GM20431 (cell line): Measurements from ENCODE around the gene ACBD4.

ENCODE experiments used
- in situ Hi-C: fragments of 300-500 bp; cut with MseI, MboI; formaldehyde crosslinking; loops from one replicate; pipeline ENCODE4 v1.15.0; 2020; ENCODE audit warnings: low sequenced_read_pairs; ENCODE audit not compliant: unreplicated experiment

ACBD4 gene

DNA sequence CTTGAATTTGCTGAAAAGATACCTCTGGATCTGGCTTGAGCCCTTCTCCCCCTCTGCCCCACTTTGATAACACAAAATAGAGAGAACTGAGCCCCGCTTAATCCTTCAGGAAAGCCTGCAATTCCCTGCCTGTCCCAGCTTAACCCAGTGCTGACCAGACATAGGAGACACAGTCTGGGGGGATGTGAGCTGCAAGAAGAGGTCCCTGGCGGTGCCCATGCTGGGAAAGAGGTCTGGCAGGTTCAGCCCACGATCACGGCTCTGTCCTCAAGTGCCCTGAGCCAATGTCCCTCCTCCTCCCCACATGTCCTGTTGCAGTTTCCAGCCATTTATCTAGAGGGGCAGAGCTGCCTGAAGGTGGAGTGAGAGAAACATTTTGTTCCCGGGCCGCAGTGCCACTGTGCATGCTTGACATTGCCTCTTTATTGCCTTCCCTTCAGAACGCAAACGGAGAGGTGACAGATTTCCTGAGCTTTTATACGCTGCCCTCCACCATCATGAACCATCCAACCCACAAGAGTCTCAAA is 32.2 kb upstream of the ACBD4 start:
- in situ Hi-C loops = loop anchor here (25.0 kb wide), 1 partner anchor 191 kb away; the partner anchor contains the start of gene GFAP

DNA sequence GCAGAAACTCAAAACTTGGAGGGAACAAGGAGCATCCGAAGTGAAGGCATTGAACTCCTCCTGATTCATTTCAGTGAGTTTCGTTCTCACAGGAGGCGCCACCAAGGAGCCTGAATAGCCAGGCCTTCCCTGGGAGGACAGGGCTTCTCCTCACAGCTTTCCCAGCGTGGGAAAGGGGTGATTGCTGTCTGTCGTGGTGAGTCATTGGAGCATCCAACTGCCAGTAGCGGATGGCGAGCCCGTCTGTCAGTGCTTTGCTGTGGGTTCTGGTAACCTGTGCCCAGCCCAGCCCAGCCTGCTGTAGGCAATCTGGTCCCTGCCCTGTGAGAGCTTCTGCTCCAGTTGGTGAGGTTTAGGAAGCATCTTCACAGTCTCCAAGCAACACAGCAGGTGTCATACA is 31.5 kb upstream of the ACBD4 start:
- in situ Hi-C loops = loop anchor here (25.0 kb wide), 1 partner anchor 192 kb away; the partner anchor contains the start of gene GFAP

DNA sequence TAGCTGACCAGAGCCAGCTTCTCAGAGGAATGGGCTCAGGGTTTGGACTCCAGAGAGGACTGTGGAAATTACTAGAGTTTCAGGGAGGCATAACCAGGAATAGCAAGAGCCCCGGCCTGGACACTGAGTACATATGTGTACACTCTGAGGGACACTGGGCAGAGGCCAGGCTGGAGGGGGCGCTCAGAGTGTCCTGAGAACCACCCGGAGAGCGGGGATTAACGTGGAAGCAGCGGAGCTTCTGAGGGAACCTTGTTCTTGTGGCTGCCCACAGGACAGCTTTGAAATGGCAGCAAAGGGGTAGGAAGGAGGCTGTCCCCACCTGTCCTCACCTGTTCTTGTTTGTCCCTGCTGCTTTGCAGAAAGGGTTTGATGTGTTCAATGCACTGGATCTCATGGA is 31.0 kb upstream of the ACBD4 start:
- in situ Hi-C loops = loop anchor here (25.0 kb wide), 1 partner anchor 192 kb away; the partner anchor contains the start of gene GFAP

DNA sequence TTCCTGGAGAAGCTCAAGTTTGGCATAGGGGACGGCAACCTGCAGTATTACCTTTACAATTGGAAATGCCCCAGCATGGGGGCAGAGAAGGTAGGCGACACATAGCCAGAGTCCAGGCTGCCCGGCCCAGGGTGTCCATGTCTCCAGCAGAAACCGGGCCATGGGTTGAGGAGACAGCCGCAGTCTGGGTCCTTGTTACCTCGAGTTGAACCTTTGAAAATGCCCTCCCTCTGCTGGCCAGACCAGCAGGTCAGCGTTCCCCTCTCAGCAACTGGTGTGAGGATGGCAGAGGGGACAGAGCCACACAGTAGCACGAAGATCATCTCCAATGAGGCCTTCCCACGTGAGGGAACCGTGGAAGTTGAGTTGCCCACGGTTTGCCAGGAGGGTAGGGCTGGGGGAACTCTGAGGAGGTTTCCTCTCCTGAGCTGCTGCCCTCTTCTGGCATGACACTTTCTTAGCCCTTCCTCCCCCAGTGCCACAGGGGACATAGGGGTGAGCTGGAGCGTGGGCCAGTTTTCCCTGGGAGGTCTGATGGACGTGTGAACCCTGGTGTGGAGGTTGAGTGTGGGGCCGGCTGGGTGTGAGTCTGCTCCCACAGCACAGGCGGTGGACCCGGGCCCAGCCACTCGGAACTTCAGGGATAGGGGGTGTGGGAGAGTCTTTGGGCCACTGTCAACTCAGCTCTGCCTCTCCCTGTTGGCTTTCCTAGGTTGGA is 30.4 kb upstream of the ACBD4 start:
- in situ Hi-C loops = loop anchor here (25.0 kb wide), 1 partner anchor 193 kb away; the partner anchor contains the start of gene GFAP

- in situ Hi-C loops = loop anchor here (25.0 kb wide), 1 partner anchor 194 kb away; the partner anchor contains the start of gene GFAP
Observed at GRCh38 chr17:45106096-45106495, 29.4 kb upstream of the ACBD4 start.

DNA sequence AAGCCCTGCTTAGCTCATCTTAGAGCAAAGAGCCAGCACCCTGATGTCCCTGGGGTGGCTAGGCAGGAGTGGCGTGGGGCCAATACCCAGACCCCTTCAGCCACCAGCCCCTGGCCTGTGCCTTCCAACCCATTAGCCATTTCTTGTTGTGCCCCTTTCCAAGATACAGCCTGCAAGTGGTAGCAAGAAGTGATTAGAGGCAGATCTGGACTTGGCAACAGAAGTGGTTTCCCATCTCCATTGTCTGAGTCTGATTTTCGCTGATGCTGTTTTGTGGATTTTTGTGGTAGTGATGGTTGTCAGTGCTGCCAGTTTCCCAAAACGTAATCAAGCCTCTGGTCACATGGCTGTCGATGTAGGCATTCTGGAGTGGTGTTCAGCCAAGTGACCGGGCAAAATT is 28.9 kb upstream of the ACBD4 start:
- in situ Hi-C loops = loop anchor here (25.0 kb wide), 1 partner anchor 194 kb away; the partner anchor contains the start of gene GFAP

- in situ Hi-C loops = loop anchor here (25.0 kb wide), 1 partner anchor 195 kb away; the partner anchor contains the start of gene GFAP
Observed at GRCh38 chr17:45107293-45108010, 28.0 kb upstream of the ACBD4 start.

DNA sequence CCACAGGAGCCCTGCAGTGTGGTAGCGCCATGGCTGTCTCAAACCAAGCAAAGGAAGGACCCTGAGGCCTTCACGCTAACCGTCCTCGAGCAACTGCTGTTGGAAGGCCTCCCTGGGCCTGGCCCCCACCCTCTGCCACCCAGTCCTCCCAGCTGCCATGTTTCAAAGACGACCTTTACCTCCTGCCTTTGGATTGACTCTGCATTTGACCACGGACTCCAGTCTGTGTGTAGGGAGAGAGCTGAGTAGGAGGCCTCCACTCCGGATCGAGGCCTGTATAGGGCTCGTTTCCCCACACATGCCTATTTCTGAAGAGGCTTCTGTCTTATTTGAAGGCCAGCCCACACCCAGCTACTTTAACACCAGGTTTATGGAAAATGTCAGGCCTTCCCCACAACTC is 27.4 kb upstream of the ACBD4 start:
- in situ Hi-C loops = loop anchor here (25.0 kb wide), 1 partner anchor 196 kb away; the partner anchor contains the start of gene GFAP

DNA sequence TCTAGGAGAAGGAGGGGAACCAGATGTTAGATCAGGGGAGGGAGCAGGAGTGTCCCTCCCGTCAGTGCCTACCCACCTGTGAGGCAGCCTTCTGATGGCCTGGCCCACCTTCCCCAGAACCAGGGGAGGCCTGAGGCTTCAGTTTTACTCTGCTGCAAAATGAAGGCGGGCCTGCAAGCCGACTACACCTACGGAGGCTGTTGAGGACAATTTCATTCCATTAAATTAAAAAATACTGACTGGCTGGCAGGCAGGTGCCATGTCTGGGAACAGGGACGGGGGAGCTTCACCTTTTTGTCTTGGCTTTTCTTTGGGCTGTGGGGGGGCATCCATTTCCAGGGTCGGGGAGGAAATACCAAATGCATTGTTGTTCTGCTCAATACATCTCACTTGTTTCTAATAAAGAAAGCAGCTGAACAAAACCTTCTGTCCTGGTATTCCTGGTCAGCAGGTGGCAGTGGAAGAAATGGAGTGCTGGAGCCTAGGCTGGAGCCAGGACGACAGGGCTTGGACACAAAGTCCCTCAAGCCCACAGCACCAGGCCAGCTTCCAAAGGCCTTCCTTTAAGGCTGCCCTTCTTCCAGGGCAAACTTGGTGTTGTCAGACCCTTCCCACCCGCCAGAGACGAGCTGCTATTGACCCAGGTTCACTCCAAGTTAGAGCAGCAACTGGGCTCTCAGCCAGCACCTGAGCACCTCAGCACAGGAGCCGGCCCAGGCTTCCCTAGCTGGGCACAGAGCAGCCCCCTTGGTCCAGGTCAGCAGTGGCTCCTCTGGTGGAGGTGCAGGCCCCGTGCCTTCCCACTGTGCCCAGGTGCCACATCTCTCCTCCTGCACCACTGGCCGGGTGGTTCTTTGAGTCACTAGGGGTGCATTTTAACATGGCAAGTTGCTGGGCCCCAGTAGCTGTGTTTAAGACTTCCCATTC is 26.6 kb upstream of the ACBD4 start:
- in situ Hi-C loops = loop anchor here (25.0 kb wide), 1 partner anchor 197 kb away; the partner anchor contains the start of gene GFAP

GRCh38 chr17:45110676-45111611 is 24.5 kb upstream of the ACBD4 start:
- in situ Hi-C loops = loop anchor here (25.0 kb wide), 1 partner anchor 199 kb away; the partner anchor contains the start of gene GFAP

- in situ Hi-C loops = loop anchor here (25.0 kb wide), 1 partner anchor 200 kb away; the partner anchor contains the start of gene GFAP
Observed at GRCh38 chr17:45111850-45112249, 23.6 kb upstream of the ACBD4 start.

DNA sequence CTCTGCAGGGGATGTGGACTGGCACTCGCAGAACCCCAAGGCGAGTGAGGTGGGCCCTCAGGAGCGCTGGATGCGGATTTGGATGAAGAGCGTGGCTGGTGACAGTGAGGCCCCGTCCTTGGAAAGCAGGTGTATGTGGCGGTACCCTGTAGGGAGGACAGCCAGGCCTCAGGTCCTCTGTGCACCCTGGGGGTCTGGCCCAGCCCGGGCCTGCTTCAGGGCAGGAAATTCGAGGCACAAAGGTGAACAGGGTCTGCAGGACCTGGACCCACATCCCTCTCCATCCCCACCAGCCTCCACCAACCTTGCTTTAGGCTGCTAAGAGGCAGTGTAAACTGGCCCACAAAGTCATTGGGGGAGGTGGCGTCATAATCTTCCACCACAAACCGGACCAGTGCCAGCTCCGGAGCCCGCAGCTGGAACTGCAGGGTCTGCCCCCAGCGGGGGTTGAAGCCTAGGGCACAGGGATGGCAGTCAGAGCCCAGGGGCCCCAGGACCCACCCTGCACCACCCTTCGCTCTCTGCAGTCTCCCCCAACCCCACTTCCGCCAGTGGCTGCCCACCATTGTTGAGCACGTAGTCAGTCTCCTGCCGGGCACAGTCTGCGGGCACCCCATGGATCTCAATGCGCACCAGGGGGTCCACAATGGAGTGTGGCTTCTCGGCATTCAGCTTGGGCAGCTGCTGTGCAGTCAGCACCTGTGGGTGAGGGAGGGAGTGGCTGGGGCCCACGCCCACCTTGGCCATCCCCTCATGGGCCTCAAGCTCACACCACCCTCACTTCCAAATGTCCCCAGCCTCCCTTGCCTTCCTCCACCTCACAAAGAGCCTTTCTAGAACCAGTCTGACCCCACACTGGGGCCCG is 22.7 kb upstream of the ACBD4 start:
- in situ Hi-C loops = loop anchor here (25.0 kb wide), 1 partner anchor 200 kb away; the partner anchor contains the start of gene GFAP

DNA sequence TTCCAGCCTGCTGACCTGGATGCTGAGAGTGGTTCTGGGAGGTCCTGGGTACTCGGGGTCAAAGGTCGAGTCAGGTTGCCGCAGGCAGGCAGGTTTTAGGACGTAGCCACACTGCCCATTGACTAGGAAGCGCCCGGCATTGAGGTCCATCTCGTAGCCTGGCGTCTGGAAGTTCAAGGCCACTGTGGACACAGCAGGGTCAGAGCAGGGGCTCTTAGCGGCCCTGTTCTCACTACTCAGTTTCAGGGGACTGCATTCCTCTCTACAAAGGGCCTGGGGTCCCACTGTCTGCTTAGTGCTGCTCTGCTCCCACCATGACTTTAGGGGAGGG is 22.1 kb upstream of the ACBD4 start:
- in situ Hi-C loops = loop anchor here (25.0 kb wide), 1 partner anchor 201 kb away; the partner anchor contains the start of gene GFAP

- in situ Hi-C loops = loop anchor here (25.0 kb wide), 1 partner anchor 202 kb away; the partner anchor contains the start of gene GFAP
Observed at GRCh38 chr17:45114117-45114932, 21.2 kb upstream of the ACBD4 start.

DNA sequence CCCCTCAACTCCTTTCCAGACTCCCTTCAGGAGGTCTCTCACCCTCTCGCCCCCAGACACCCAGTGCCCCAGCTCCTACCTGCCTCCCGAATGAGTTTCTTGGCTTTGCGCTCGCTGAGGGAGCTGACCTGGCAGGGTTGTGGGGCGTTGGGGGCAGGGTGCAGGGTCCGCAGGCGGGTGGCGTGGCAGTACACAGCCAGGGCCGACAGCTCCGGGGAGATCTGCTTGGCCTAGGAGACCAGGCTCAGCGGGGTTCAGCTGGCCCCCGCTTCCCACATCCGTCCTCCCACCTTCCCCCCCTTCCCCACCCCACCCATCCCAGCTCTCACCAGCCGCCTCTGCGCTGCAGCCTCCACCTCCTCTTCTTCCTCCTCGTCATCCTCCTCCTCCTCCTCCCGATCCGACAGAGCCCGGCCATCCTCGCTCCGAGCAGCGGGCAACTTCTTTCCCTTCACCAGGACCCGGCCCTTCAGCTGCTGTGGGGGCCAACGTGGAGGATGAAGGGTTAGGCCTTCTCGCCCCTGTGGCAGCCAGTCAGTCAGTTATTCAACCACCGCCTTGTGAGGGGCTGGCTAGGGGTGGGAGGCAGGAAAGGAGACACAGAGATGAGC is 20.4 kb upstream of the ACBD4 start:
- in situ Hi-C loops = loop anchor here (25.0 kb wide), 1 partner anchor 203 kb away; the partner anchor contains the start of gene GFAP

- in situ Hi-C loops = loop anchor here (25.0 kb wide), 1 partner anchor 204 kb away; the partner anchor contains the start of gene GFAP
Observed at GRCh38 chr17:45115871-45116270, 19.6 kb upstream of the ACBD4 start.
